ENCODE data around the gene TMEM108.

- TF ChIP-seq CTCF (IDR thresholded peaks at IDR 0.05; ENCODE audit: borderline replicate concordance, extremely low read depth, low read length, poor library complexity, severe bottlenecking) (no peak), EZH2 (IDR thresholded peaks at IDR 0.05; ENCODE audit: borderline replicate concordance, low read depth, low read length, severe bottlenecking) (no peak)
Measured at GRCh38 chr3:133374708-133375402, 336.7 kb downstream of the TMEM108 start.

All from DND-41 (cell line).